Astrocyte (in vitro differentiated cells and primary cell): ENCODE results near the gene ACTG2. TPM values are rescaled to one million over a fixed set of nuclear protein-coding genes. Genes with fewer than 3 reads are reported as not detected.

Source experiments
- DNase-seq: peaks from one replicate; pipeline ENCODE4 v3.0.0-alpha.2; 2010; ENCODE audit warnings: low read depth
- FAIRE-seq: peaks from 2 replicates; lab custom pipeline; 2011; peaks lifted over from hg19 to GRCh38; lab: Jason Lieb, UNC
- H2AFZ ChIP-seq: 2 replicates; pipeline ENCODE4 v1.6.0; 2012; ENCODE audit warnings: low read depth, low read length, inconsistent platforms
- H3K27ac ChIP-seq: 2 replicates; pipeline ENCODE4 v1.5.1; 2011; ENCODE audit warnings: low read depth, low read length, inconsistent platforms
- H3K27me3 ChIP-seq: 2 replicates; pipeline ENCODE4 v1.6.0; 2011; ENCODE audit warnings: low read length, inconsistent platforms; ENCODE audit not compliant: insufficient read depth
- H3K36me3 ChIP-seq: 2 replicates; pipeline ENCODE4 v1.5.1; 2011; ENCODE audit warnings: low read length, inconsistent platforms; ENCODE audit not compliant: insufficient read depth
- H3K4me1 ChIP-seq: 2 replicates; pipeline ENCODE4 v1.5.1; 2011; ENCODE audit warnings: low read length, inconsistent platforms; ENCODE audit not compliant: insufficient read depth
- H3K4me2 ChIP-seq: 2 replicates; pipeline ENCODE4 v1.6.0; 2012; ENCODE audit warnings: low read length, inconsistent platforms
- H3K4me3 ChIP-seq: 2 replicates; pipeline ENCODE4 v1.5.1; 2011; ENCODE audit warnings: low read depth, mild to moderate bottlenecking, low read length, inconsistent platforms; ENCODE audit not compliant: insufficient read depth
- H3K79me2 ChIP-seq: 2 replicates; pipeline ENCODE4 v1.6.0; 2012; ENCODE audit warnings: mild to moderate bottlenecking, low read length, inconsistent platforms; ENCODE audit not compliant: insufficient read depth
- H3K9ac ChIP-seq: 2 replicates; pipeline ENCODE4 v1.6.0; 2012; ENCODE audit warnings: mild to moderate bottlenecking, low read length, inconsistent platforms
- H3K9me3 ChIP-seq: 2 replicates; pipeline ENCODE4 v1.5.1; 2012; ENCODE audit warnings: low read depth, mild to moderate bottlenecking, low read length, inconsistent platforms; ENCODE audit not compliant: insufficient read depth
- H4K20me1 ChIP-seq: 2 replicates; pipeline ENCODE4 v1.6.0; 2012; ENCODE audit warnings: low read length, inconsistent platforms; ENCODE audit not compliant: insufficient read depth
- H3K27ac Mint-ChIP-seq: one replicate; pipeline ENCODE4 v1.8.0; 2021; ENCODE audit warnings: mild to moderate bottlenecking, mixed read lengths; ENCODE audit not compliant: unreplicated experiment
- H3K27me3 Mint-ChIP-seq: one replicate; pipeline ENCODE4 v1.8.0; 2021; ENCODE audit warnings: low read depth, mixed read lengths; ENCODE audit not compliant: unreplicated experiment
- H3K36me3 Mint-ChIP-seq: one replicate; pipeline ENCODE4 v1.8.0; 2021; ENCODE audit warnings: low read depth, mixed read lengths; ENCODE audit not compliant: unreplicated experiment
- H3K4me1 Mint-ChIP-seq: one replicate; pipeline ENCODE4 v1.8.0; 2021; ENCODE audit warnings: low read depth, mixed read lengths; ENCODE audit not compliant: unreplicated experiment
- H3K4me3 Mint-ChIP-seq: one replicate; pipeline ENCODE4 v1.8.0; 2021; ENCODE audit warnings: mild to moderate bottlenecking, moderate library complexity, mixed read lengths; ENCODE audit not compliant: unreplicated experiment
- H3K9me3 Mint-ChIP-seq: one replicate; pipeline ENCODE4 v1.8.0; 2021; ENCODE audit warnings: mild to moderate bottlenecking, mixed read lengths; ENCODE audit not compliant: unreplicated experiment
- CTCF ChIP-seq: IDR thresholded peaks from 2 replicates; pipeline ENCODE4 v1.5.1; 2011; ENCODE audit warnings: low read depth, mild to moderate bottlenecking, inconsistent platforms, low read length, moderate library complexity; ENCODE audit not compliant: insufficient read depth
- EZH2 ChIP-seq: IDR thresholded peaks from 2 replicates; pipeline ENCODE4 v1.6.1; 2012; ENCODE audit warnings: mild to moderate bottlenecking, low read length, inconsistent platforms; ENCODE audit not compliant: insufficient read depth
- total RNA-seq: library from RNA; stranded (reverse); gene quantifications from 2 replicates; pipeline ENCODE4 v1.2.1, GENCODE V29; 2021

The ACTG2 gene
- total RNA-seq, 1 donor from 2014 or later = 298 TPM

- H2AFZ ChIP-seq = no peak overlapping the region
- no peak overlapping the region for H3K27ac ChIP-seq
- H3K4me2 ChIP-seq = no peak overlapping the region
Observed at GRCh38 chr2:73925033-73925704, 32.4 kb downstream of the ACTG2 start.

GRCh38 chr2:73925853-73926492 is 33.2 kb downstream of the ACTG2 start:
- H2AFZ ChIP-seq = no peak overlapping the region
- DNase-seq = no peak
- H3K9me3 Mint-ChIP-seq = no peaks in the 10 kb centered on the region

More at GRCh38 chr2:73925033-73925704, 32.4 kb downstream of the ACTG2 start:
- no peak overlapping the region for H3K9ac ChIP-seq
- no peaks in the 10 kb centered on the region for H3K36me3 ChIP-seq
- FAIRE-seq (no peak), DNase-seq (no peak)
- Mint-ChIP-seq H3K27ac (no peak overlapping the region), H3K4me3 (peak overlapping the region; percentile 29), H3K36me3 (no peaks in the 10 kb centered on the region), H3K4me1 (peaks cover 22% of the 10 kb centered on the region), H3K9me3 (no peaks in the 10 kb centered on the region), H3K27me3 (peaks cover 3% of the 10 kb centered on the region)
- no peak for TF ChIP-seq EZH2
- H3K9me3 ChIP-seq = no peaks in the 10 kb centered on the region
- H4K20me1 ChIP-seq = peaks cover 16% of the 10 kb centered on the region
- peaks cover 6% of the 10 kb centered on the region for H3K27me3 ChIP-seq
- H3K79me2 ChIP-seq = peaks cover 34% of the 10 kb centered on the region
- no peak overlapping the region for H3K4me3 ChIP-seq
- H3K4me1 ChIP-seq = peaks cover 4% of the 10 kb centered on the region

More at GRCh38 chr2:73925853-73926492, 33.2 kb downstream of the ACTG2 start:
- peak overlapping the region; percentile 87 for H3K4me2 ChIP-seq
- no peaks in the 10 kb centered on the region for H3K9me3 ChIP-seq
- peaks cover 20% of the 10 kb centered on the region for H4K20me1 ChIP-seq
- H3K27ac ChIP-seq = no peak overlapping the region
- Mint-ChIP-seq H3K27me3 (peaks cover 3% of the 10 kb centered on the region), H3K36me3 (no peaks in the 10 kb centered on the region), H3K4me1 (peaks cover 22% of the 10 kb centered on the region), H3K4me3 (peak overlapping the region; percentile 95), H3K27ac (no peak overlapping the region)
- H3K36me3 ChIP-seq = no peaks in the 10 kb centered on the region
- H3K79me2 ChIP-seq = peaks cover 40% of the 10 kb centered on the region
- TF ChIP-seq CTCF (no peak), EZH2 (no peak)
- FAIRE-seq = no peak
- H3K27me3 ChIP-seq = peaks cover 3% of the 10 kb centered on the region
- H3K4me1 ChIP-seq = peaks cover 4% of the 10 kb centered on the region
- peak overlapping the region; percentile 92 for H3K4me3 ChIP-seq
- no peak overlapping the region for H3K9ac ChIP-seq
